Neural cell (in vitro differentiated cells): ENCODE measurements around the gene FNBP1.

Source experiments
- CTCF ChIP-seq: fragments of 450-650 bp; IDR thresholded peaks from 2 replicates; pipeline ENCODE4 v1.5.1; 2014; ENCODE audit warnings: antibody characterized with exemption, mild to moderate bottlenecking, moderate library complexity; ENCODE audit not compliant: poor library complexity, severe bottlenecking
- EP300 ChIP-seq: fragments of 450-650 bp; conservative IDR thresholded peaks from 2 replicates; pipeline ENCODE4 v1.6.1; 2014; ENCODE audit warnings: antibody characterized with exemption, mild to moderate bottlenecking, moderate library complexity; ENCODE audit not compliant: poor library complexity, severe bottlenecking
- EZH2 ChIP-seq: fragments of 200-600, 300-800 bp; shearing (Covaris generic), sonication (generic); IDR thresholded peaks from 2 replicates; pipeline ENCODE4 v1.6.1; 2014; ENCODE audit warnings: antibody characterized with exemption, low read length, borderline replicate concordance, mild to moderate bottlenecking; ENCODE audit not compliant: insufficient read depth, poor library complexity, severe bottlenecking
- POLR2AphosphoS5 ChIP-seq: IDR thresholded peaks from 2 replicates; pipeline ENCODE4 v1.6.1; 2012
- REST ChIP-seq: IDR thresholded peaks from 2 replicates; pipeline ENCODE4 v1.6.1; 2012; ENCODE audit warnings: borderline replicate concordance
- TAF1 ChIP-seq: IDR thresholded peaks from 2 replicates; pipeline ENCODE4 v1.6.1; 2012; ENCODE audit warnings: low read depth

- TF ChIP-seq EZH2: no peak
- no peak for TF ChIP-seq TAF1
- no peak for TF ChIP-seq CTCF
- no peak for TF ChIP-seq REST
- TF ChIP-seq EP300: no peak
- no peak for TF ChIP-seq POLR2AphosphoS5
These were observed 45.1 kb upstream of the FNBP1 start for GRCh38 chr9:130088051-130088450.
